DOHH2 (cell line): ENCODE data around the gene PDE4D.

Source experiments
- EZH2phosphoT487 ChIP-seq: fragments of 200-600 bp; sonication (generic); IDR thresholded peaks from 2 replicates; pipeline ENCODE4 v1.6.1; 2017; ENCODE audit warnings: borderline replicate concordance, mild to moderate bottlenecking, antibody characterized with exemption, low read length, moderate library complexity, mixed read lengths
- TF ChIP-seq, protein P1 (sequence below): fragments of 200-600 bp; sonication (generic); IDR thresholded peaks from one replicate; pipeline ENCODE4 v1.5.1; 2014; ENCODE audit warnings: antibody characterized with exemption, mild to moderate bottlenecking, low read depth, low read length; ENCODE audit not compliant: poor library complexity, severe bottlenecking

- TF ChIP-seq, protein P1, sequence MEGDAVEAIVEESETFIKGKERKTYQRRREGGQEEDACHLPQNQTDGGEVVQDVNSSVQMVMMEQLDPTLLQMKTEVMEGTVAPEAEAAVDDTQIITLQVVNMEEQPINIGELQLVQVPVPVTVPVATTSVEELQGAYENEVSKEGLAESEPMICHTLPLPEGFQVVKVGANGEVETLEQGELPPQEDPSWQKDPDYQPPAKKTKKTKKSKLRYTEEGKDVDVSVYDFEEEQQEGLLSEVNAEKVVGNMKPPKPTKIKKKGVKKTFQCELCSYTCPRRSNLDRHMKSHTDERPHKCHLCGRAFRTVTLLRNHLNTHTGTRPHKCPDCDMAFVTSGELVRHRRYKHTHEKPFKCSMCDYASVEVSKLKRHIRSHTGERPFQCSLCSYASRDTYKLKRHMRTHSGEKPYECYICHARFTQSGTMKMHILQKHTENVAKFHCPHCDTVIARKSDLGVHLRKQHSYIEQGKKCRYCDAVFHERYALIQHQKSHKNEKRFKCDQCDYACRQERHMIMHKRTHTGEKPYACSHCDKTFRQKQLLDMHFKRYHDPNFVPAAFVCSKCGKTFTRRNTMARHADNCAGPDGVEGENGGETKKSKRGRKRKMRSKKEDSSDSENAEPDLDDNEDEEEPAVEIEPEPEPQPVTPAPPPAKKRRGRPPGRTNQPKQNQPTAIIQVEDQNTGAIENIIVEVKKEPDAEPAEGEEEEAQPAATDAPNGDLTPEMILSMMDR: no peak
- TF ChIP-seq EZH2phosphoT487: no peak
These were observed 867.8 kb downstream of the PDE4D start for GRCh38 chr5:59025734-59026133.
